G401.6 (cell line): ENCODE measurements around the gene RHOU.
"Not testable (repeated sequence)": the region's sequence is repeated elsewhere in the genome, so short reads cannot be mapped to it uniquely, and the experiment has no call there.

Source experiments
- FAIRE-seq: peaks from 2 replicates; lab custom pipeline; 2012; peaks lifted over from hg19 to GRCh38; lab: Jason Lieb, UNC

Gene RHOU

GRCh38 chr1:228734881-228735801 lies at the start of gene RHOU:
RHOU (plus strand) TSS chr1:228735479; CDS start chr1:228735743, 264 bp downstream.
- FAIRE-seq: no peak

GRCh38 chr1:228687587-228687986 lies 47.7 kb upstream of the RHOU start:
- FAIRE-seq: no peak

GRCh38 chr1:228689255-228689654 lies 46.0 kb upstream of the RHOU start:
- no peak for FAIRE-seq

GRCh38 chr1:228691211-228691610 lies 44.1 kb upstream of the RHOU start:
- FAIRE-seq: no peak

- FAIRE-seq: peak; percentile 60
Observed at GRCh38 chr1:228691926-228692325, 43.4 kb upstream of the RHOU start.

GRCh38 chr1:228694447-228694846 lies 40.8 kb upstream of the RHOU start:
- not testable (repeated sequence) for FAIRE-seq

GRCh38 chr1:228695015-228695955 lies 40.0 kb upstream of the RHOU start:
- no peak for FAIRE-seq

GRCh38 chr1:228697207-228698016 lies 37.9 kb upstream of the RHOU start:
- no peak for FAIRE-seq

- no peak for FAIRE-seq
Observed at GRCh38 chr1:228698017-228698329, 37.3 kb upstream of the RHOU start.

GRCh38 chr1:228702433-228702832 lies 32.8 kb upstream of the RHOU start:
- no peak for FAIRE-seq

GRCh38 chr1:228706305-228706704 lies 29.0 kb upstream of the RHOU start:
- no peak for FAIRE-seq

GRCh38 chr1:228717081-228717480 lies 18.2 kb upstream of the RHOU start:
- no peak for FAIRE-seq

GRCh38 chr1:228721407-228721806 lies 13.9 kb upstream of the RHOU start:
- FAIRE-seq: no peak

GRCh38 chr1:228723287-228723686 lies 12.0 kb upstream of the RHOU start:
- no peak for FAIRE-seq

- no peak for FAIRE-seq
Observed at GRCh38 chr1:228723921-228724320, 11.4 kb upstream of the RHOU start.

- FAIRE-seq: no peak
Observed at GRCh38 chr1:228725178-228725577, 10.1 kb upstream of the RHOU start.

GRCh38 chr1:228727681-228728171 lies 7.6 kb upstream of the RHOU start:
- no peak for FAIRE-seq

- no peak for FAIRE-seq
Observed at GRCh38 chr1:228732426-228732825, 2.9 kb upstream of the RHOU start.

GRCh38 chr1:228733576-228733975 lies 1.7 kb upstream of the RHOU start:
- FAIRE-seq: no peak

GRCh38 chr1:228735871-228736586 lies 750 bp downstream of the RHOU start:
- no peak for FAIRE-seq

- FAIRE-seq: no peak
Observed at GRCh38 chr1:228736844-228737445, 1.7 kb downstream of the RHOU start.
